GM18499 (cell line): ENCODE data around the gene EXO5.
"Not testable (repeated sequence)": the region's sequence is repeated elsewhere in the genome, so short reads cannot be mapped to it uniquely, and the experiment has no call there.

Source experiments
- ATAC-seq: cut with Tn5 transposase; IDR thresholded peaks from one replicate; pipeline ENCODE4 v1.9.1; 2021; ENCODE audit warnings: moderate number of reproducible peaks; ENCODE audit not compliant: insufficient read depth, unreplicated experiment

Gene EXO5

DNA sequence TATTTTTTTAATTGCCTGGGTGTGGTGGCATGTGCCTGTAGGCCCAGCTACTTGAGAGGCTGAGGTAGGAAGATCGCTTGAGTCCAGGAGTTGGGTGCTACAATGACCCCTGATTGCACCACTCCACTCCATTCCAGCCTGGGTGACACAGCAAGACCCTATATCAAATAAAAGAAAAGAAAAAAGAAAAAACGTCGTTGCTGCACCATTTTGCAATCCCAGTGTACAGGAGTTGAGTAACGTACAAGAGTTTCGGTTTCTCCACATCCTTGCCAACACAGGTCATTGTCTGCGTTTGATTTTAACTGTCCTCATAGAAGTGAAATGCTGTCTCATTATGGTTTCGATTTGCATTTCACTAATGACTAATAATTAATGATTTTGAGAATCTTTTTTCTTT lies 30.8 kb downstream of the EXO5 start:
- ATAC-seq, result no peak

DNA sequence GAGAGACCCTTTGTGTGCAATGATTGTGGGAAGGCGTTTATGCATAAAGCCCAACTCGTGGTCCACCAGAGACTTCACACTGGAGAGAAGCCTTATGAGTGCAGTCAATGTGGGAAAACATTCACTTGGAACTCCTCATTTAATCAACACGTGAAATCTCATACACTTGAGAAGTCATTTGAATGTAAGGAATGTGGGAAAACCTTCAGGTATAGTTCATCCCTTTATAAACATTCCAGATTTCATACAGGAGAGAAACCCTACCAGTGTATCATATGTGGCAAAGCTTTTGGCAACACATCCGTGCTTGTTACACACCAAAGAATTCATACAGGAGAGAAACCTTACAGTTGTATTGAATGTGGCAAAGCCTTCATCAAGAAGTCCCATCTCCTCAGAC lies 38.4 kb downstream of the EXO5 start:
- ATAC-seq, result no peak

DNA sequence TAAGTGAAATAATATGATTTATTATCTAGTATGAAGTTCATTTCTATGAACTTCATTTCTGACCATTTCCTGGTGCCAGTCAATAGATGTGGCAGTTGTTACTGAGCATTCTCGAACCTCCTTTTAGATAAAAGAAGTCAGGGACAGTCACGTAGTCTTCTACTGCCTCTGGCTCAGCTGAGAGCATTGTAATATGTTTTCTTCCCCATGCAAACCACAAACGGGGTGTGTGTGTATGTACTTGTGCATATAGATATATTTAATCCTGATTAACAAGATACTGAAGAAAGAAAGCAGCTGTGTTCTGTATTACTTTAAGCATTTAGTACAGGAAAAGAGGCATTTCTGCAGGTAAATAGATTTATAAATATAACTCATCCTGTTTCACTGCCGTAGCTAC lies 44.5 kb downstream of the EXO5 start:
- ATAC-seq, result no peak

DNA sequence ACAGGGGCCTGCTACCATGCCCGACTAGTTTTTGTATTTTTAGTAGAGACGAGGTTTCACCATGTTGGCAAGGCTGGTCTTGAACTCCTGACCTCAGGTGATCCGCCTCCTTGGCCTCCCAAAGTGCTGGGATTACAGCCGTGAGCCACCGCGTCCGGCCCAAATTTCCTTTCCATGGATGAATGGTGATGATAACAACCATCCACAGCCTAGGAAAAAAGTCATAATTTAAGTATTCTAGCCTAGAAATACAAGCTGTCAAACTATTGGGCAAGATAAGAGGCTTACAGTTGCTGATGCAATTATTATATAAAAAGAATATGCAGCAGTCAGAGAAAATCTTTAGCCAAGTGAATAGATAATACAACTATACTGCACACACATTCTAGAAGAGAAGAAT lies 46.2 kb downstream of the EXO5 start:
- ATAC-seq, result not testable (repeated sequence)

DNA sequence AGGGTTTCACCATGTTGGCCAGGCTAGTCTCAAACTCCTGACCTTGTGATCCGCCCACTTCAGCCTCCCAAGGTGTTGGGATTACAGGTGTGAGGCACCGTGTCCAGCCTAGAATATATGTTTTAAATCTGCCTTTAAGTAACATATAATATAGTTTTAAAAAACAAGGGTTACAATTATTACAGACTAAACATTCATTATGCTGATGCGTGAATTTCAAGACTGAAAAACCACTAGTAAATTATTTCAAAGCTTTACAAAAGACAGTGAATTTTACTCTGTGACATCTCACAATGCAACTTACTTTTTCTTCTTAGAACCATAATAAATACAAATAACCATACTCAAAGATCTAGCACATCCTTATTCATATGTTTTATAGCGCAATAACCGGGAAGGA lies 47.6 kb downstream of the EXO5 start:
- ATAC-seq, result no peak

DNA sequence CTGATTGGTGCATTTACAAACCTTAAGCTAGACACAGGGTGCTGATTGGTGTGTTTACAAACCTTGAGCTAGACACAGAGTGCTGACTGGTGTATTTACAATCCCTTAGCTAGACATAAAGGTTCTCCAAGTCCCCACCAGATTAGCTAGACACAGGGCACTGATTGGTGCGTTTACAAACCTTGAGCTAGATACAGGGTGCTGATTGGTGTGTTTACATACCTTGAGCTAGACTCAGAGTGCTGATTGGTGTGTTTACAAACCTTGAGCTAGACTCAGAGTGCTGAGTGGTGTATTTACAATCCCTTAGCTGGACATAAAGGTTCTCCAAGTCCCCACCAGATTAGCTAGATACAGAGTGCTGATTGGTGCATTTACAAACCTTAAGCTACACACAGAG lies 49.7 kb downstream of the EXO5 start:
- ATAC-seq, result not testable (repeated sequence)

DNA sequence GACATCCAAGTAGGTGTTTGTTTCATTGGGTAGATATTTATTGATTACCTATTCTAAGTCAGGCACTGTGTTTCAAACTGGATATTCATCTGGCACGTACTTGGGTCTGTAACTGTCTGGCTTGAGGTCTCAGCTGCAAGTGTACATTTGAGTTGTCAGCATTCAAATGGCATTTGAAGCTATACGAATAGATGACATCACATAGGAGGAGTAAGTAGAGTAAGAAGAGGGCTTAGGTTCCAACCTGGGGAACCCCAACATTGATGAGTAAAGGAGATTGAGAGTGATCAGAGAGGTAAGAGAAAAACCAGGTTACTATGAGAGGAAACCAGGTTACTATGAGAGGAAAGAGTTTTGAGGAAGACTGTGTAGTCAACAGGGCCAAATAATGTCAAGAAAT lies 53.6 kb downstream of the EXO5 start:
- ATAC-seq, result no peak

DNA sequence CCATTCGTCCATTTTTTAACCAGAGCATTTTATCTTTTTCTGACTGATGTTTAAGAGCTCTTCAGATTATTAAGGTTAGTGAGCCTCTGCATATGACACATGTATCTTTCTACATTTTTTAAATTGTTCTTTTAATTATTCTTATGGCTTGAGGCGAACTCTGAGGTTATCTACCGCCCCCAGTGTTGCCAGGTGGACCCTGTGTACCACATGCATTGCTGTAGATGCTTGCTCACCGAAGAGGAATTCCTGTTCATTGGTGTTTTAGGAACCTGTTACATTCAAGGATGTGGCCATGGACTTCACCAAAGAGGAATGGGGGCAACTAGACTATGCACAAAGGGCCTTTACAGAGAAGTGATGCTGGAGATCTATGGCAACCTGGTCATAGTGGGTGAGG lies 54.7 kb downstream of the EXO5 start:
- ATAC-seq, result no peak

DNA sequence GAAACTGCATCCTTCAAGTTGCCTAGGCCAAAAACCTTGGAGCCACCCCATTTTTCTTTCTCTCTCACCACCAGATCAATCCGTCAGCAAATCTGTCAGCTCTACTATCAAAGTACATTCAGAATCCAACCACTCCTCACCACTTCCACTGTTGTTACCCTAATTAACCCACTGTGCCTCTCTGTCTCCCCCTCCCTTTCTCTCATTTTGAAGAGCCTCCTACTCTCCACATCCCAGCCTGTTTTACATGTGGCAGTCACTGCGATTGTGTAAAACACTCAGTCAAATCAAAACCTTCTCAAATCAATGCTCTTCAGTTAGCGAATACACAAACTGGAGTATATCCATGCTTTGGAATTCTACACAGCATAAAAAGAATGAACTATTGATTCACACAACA lies 55.9 kb downstream of the EXO5 start:
- no peak for ATAC-seq

DNA sequence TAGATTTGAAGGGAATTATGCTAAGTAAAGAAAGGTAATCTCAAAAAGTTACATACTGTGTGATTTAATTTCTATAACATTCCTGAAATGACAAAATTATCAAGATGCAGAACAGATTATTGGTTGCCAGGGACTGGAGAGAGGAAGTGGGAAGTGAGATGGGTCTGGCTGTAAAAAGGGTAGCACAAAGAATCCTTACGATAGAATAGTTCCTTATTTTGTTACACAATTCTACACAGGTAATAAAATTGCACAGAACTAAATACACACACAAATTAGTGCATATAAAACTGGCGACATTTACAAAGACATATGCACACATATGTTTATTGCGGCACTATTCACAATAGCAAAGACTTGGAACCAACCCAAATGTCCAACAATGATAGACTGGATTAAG lies 56.3 kb downstream of the EXO5 start:
- no peak for ATAC-seq
